Measurements from ENCODE around the gene CDAN1.

Gene CDAN1

DNA sequence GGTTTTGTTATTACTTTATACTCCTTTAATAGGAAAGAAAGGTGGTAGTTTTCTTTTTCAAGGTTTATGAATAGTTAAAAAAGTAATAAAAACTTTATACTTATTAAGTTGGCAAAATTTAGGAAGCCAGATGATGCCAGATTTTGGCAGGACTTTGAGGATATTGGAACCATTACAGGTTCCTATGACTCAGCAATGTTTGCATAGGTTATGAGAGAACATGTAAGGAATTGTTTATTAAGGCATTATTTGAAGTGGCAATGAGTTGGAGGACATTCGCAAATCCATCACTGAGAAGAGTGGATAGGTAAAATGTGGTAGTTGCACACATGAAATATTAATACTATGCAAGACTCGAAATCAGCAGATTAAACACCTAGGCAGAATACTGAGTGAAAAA lies 29.9 kb downstream of the CDAN1 start:
- no peak for DNase-seq

- DNase-seq = no peak
These were observed 31.6 kb downstream of the CDAN1 start for GRCh38 chr15:42705336-42705735.

DNA sequence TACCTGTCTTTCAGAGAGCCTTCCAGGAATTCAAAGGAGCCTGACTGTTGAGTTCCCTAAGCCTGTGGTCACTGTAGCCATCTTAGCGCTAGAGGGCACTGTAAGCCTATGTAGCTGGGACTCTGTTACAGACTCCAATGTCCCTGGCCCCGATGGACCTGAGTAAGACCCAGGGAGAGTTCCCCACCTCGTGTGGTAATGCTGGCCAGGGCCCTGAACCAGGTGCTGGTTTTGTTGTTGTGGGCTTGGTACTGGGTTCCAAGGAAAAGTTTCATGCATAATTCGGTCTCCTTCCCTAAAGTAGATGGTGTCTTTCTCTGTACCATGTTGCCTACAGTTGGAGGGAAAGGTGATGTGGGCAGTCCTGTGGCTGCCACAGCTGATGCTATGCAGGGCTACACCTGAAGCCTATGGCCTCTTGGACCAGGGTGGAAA lies 32.4 kb downstream of the CDAN1 start:
- no peak for DNase-seq

DNA sequence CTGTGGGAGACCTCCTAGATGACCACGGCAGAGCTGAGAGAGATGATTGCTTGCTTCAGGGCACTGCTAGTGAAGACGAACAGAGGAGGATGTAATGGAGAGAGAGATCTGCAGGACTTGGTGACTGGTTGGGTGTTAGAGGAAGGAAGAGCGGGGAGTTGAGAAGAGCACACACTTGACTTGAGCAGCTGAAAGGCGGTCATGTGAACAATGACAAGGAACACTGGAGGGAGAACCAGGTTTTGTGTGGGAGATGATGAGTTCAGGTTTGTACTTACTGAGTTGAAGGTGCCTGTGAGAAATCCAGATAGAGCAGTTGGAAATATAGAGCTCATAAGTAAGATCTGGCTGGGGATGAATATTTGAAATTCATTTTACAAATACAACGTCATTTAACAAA lies 40.3 kb downstream of the CDAN1 start:
- DNase-seq = no peak

DNA sequence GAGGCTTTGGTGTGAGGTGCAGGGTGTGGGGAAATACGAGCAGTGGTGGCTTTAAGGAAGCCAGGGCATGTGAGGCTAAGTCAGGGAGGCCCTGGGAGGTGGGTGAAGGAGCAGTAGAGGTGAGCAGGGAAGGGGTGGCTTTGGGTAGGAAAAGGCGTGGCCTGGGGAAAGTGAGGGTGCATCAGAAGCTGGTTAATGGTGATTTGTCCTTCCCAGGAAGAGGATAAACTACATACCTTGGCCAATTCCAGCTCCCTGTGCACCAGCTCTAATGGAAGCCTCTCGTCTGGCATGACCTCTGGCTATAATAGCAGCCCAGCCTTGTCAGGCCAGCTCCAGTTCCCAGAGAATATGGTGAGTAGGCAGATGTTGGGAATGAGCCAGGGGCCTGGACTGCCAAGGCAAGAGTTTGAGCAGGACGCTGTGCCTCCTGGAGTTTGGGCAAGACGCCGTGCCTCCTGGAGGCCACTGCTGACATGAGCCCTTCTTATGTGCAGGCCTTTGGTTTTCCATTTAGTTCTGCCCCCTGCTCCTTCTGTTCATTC lies 41.3 kb downstream of the CDAN1 start:
- no peak for DNase-seq

- DNase-seq = no peak
These were observed 42.5 kb downstream of the CDAN1 start for GRCh38 chr15:42694398-42694797.

GRCh38 chr15:42693942-42694341 lies 43.0 kb downstream of the CDAN1 start:
- DNase-seq = no peak

- no peak for DNase-seq
These were observed 43.4 kb downstream of the CDAN1 start for GRCh38 chr15:42693496-42693895.

DNA sequence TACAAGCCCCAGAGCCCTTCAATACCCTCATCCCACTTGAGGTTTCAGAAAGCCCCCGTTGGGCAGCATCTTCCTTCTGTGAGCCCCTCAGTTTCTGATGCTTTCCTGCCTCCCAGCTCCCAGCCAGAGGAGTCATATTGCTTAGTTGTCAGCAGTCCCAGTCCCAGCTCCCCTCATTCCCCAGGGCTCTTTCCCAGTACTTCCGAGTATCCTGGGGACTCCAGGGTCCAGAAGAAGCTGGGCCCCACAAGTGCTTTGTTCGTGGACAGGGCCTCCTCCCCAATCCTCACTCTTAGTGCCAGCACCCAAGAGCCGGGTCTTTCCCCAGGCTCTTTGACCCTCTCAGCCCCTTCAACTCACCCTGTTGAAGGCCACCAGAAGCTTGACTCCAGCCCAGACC lies 43.9 kb downstream of the CDAN1 start:
- DNase-seq = no peak

DNA sequence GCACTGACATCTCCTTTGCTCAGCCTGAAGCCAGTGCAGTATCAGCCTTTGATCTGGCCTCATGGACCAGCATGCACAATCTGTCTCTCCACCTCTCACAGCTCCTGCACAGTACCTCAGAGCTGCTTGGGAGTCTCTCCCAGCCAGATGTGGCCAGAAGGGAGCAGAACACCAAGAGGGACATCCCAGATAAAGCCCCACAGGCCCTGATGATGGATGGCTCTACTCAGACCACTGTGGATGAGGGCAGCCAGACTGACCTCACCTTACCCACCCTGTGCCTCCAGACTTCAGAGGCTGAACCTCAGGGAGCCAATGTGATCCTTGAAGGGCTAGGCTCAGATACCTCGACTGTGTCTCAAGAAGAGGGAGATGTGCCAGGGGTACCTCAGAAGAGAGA lies 44.4 kb downstream of the CDAN1 start:
- DNase-seq = no peak

GRCh38 chr15:42691770-42692169 lies 45.2 kb downstream of the CDAN1 start:
- no peak for DNase-seq

GRCh38 chr15:42691308-42691707 lies 45.6 kb downstream of the CDAN1 start:
- DNase-seq = no peak

GRCh38 chr15:42688301-42688700 lies 48.6 kb downstream of the CDAN1 start:
- no peak for DNase-seq

GRCh38 chr15:42687740-42688139 lies 49.2 kb downstream of the CDAN1 start:
- DNase-seq = no peak

- no peak for DNase-seq
These were observed 50.6 kb downstream of the CDAN1 start for GRCh38 chr15:42686281-42686680.

- DNase-seq = no peak
These were observed 55.8 kb downstream of the CDAN1 start for GRCh38 chr15:42681119-42681518.

DNA sequence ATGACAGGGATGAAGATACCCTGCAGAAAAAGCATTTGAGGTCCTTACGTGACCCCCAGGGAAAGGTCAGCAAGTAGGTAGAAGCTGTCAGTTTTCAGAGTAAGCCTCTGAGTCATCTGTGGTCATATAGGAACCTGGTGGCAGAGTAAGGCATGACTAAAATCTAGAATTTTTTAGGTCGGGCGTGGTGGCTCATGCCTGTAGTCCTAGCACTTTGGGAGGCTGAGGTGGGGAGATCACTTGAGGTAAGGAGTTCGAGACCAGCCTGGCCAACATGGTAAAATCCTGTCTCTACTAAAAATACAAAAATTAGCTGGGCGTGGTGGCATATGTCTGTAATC lies 56.8 kb downstream of the CDAN1 start:
- DNase-seq = peak; percentile 70

- DNase-seq = no peak
These were observed 57.4 kb downstream of the CDAN1 start for GRCh38 chr15:42679285-42680141.

DNA sequence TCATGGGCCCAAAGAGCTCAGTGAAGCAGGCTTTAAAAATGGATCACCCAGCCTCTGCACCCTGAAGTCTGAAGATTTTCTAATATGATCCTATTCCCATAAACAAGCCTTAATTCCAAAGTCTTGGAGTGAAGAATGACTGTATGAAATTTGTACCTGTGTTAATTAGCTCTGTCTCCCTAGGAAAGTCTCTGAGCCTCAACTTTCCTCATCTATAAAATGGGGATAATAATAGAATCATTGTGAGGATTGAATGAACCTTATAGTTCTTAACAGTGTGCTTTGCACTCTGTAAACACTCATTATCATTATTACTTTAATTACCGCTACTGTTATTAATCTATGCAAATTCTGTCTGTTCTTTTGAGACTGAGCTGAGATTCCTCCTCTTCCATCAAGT lies 61.9 kb downstream of the CDAN1 start:
- no peak for DNase-seq

GRCh38 chr15:42674472-42674871 lies 62.5 kb downstream of the CDAN1 start:
- DNase-seq = no peak

Measured in activated CD8-positive, alpha-beta memory T cell treated with anti-CD3 and anti-CD28 coated beads, Interleukin-2, amount 50 U/mL, for 48 hours (primary cell).